GM13977 (cell line): ENCODE data around the gene LORICRIN.

Experiments
- DNase-seq: peaks from one replicate; pipeline ENCODE4 v3.0.0; 2012; ENCODE audit warnings: low spot score
- CTCF ChIP-seq: IDR thresholded peaks from 2 replicates; pipeline ENCODE4 v1.5.1; 2012; ENCODE audit warnings: mild to moderate bottlenecking, control low read depth; ENCODE audit not compliant: insufficient read depth; ENCODE audit errors: extremely low read depth, missing control alignments
- in situ Hi-C: fragments of 300-500 bp; cut with MboI; formaldehyde crosslinking; loops from one replicate; pipeline ENCODE4 v1.12.0; 2022; ENCODE audit warnings: low sequenced_read_pairs, low pct_unique_long_range_greater_than_20kb, mixed read lengths, inconsistent platforms; ENCODE audit not compliant: unreplicated experiment

The LORICRIN gene

GRCh38 chr1:153246825-153247224 is 12.7 kb upstream of the LORICRIN start:
- no peak for DNase-seq
- in situ Hi-C loops, result no loop called here
- no peak for TF ChIP-seq CTCF

GRCh38 chr1:153248176-153248879 is 11.2 kb upstream of the LORICRIN start:
- DNase-seq, result no peak
- in situ Hi-C loops, result no loop called here
- TF ChIP-seq CTCF, result no peak

GRCh38 chr1:153250166-153250565 is 9.3 kb upstream of the LORICRIN start:
- TF ChIP-seq CTCF, result no peak
- in situ Hi-C loops, result no loop called here
- no peak for DNase-seq

GRCh38 chr1:153251087-153251486 is 8.4 kb upstream of the LORICRIN start:
- TF ChIP-seq CTCF, result no peak
- DNase-seq, result no peak

GRCh38 chr1:153251562-153251961 is 7.9 kb upstream of the LORICRIN start:
- in situ Hi-C loops, result no loop called here
- no peak for DNase-seq
- TF ChIP-seq CTCF, result no peak

More at GRCh38 chr1:153251087-153251486, 8.4 kb upstream of the LORICRIN start:
- in situ Hi-C loops, result no loop called here

GRCh38 chr1:153251988-153252387 is 7.5 kb upstream of the LORICRIN start:
- in situ Hi-C loops, result no loop called here
- DNase-seq, result no peak
- TF ChIP-seq CTCF, result no peak

GRCh38 chr1:153253076-153253475 is 6.4 kb upstream of the LORICRIN start:
- no peak for DNase-seq
- no peak for TF ChIP-seq CTCF
- in situ Hi-C loops, result no loop called here
